Smooth muscle cell of the brain vasculature (primary cell): ENCODE results near the gene FOXN3.
"Not testable (repeated sequence)": the region's sequence is repeated elsewhere in the genome, so short reads cannot be mapped to it uniquely, and the experiment has no call there.

Source experiments
- DNase-seq: peaks from one replicate; pipeline ENCODE4 v3.0.0-alpha.2; 2012; ENCODE audit warnings: low read depth, low spot score

Gene FOXN3

DNA sequence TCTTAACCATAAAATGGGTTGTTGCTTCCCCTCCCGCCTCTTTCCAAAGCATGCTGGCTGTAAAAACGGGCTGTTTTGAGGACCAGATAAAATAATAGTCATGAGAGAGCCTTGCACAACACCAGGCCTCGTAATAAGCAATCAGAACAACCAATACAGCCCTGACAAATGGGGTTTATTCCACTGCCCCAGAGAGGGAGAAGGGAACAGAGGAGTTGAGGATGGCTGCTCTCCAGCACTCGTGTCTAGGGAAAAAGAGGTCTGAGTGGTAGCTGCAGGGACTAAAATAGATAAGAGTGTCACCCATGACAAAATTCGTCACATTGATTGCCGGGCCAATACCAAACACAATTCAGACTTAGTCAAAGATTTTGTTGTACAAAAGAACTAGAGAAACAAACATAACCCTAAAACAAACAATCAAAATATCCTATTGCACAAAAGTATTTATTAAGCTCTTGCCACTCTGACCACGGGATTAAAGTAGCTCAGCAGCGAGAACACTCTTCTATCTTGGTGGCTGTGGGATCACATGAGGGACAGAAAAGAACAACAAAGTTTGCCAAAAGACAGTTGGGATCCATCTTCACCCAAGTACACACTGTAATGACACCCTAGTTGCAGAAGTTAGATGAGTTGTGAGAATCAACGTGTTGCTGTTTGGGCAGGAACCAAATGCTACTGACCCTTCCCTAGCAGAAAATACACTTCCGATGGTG lies 188.0 kb downstream of the FOXN3 start:
- no peak for DNase-seq

- no peak for DNase-seq
Observed at GRCh38 chr14:89227496-89227836, 189.6 kb downstream of the FOXN3 start.

DNA sequence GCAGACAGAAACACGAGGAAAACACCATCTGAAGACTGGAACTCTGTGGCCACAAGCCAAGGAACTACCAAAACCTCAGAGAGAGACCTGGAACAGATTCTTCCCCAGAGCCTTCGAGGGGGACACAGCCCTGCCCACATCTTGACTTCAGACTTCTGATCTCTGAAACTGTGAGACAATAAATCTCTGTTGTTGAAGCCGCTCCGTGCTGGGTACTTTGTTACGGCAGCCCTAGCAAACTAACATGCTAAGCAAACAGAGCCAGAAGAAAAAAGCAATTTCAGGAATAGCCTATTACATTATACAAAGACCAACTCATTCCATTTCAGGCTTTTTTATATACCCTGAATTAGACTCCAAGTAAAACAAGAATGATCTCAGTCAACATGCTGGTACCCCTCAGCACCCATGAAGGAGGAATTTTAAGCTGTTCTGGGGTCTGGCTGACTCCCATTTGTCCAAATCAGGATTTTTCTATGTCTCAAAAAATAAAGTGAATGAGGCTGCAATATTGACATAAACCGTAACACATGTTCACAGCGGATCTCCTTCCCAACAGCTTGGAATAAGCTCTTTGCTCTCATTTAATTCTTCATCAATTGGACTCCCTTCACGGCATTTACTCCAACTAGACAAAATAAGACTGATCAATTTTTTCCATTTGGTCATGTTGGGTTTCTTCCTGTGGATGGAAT lies 190.1 kb downstream of the FOXN3 start:
- no peak for DNase-seq

DNA sequence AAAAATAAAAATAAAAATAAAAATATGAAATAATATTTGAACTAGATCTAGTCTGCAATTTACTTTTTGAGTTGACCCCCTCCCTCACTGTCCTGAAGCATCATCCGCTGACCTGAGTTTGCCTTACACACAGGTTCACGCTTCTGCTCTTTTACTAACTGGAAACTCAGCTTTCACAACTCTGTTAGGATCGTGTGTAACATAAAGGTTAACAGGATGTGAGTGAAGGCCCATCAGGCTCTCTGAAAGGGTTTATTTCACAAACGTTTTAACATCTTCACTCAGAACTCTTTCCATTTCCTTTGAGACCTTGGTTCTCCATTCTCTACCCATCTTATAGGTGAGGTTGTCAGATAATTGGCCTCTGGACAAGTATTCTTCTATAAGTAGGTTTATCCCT lies 191.4 kb downstream of the FOXN3 start:
- DNase-seq, result no peak

DNA sequence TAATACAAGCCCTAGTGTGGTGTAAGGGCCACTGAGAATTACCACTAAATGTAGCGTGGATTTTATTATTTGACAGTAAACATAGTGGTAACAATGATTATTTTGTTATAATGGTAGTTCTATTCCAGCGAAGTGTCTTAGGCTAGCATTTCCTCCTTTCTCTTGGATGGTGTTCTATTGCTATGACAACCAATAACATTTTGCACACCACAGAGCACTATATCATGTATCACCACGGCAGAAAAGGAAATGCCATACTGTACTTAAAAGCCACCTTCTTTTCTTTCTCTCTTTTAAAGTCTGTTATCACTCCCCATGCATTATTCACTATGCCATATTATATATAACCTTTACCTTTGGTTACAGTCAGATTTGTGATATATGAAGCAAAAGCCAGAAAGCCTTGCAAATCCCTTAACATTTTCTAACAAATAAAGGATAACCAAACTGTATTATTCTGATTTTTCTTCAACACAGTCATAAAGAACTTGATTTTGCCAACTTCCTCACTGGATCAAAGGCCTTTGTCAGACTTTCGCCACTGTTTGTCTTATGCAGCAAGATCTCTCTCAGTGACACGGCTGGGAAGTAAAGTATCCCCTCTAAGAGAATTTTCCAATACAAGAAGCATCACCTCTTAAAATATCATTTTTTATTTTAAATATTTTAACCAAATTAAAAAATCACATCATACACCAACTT lies 195.8 kb downstream of the FOXN3 start:
- DNase-seq, result peak; percentile 44

DNA sequence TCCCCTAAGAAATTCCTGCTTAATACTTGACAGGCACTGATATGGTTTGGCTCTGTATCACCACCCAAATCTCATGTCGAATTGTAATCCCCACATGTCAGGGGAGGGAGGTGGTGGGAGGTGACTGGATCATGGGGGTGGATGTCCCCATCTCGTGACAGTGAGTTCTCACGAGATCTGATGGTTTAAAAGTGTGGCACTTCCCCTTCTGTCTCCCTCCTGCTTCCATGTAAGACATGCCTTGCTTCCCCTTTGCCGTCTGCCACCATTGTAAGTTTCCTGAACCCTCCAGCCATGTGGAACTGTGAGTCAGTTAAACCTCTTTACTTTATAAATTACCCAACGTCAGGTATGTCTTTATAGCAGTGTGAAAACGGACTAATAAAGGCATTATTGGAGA lies 198.0 kb downstream of the FOXN3 start:
- no peak for DNase-seq

GRCh38 chr14:89217891-89218290 lies 199.1 kb downstream of the FOXN3 start:
- DNase-seq, result no peak

DNA sequence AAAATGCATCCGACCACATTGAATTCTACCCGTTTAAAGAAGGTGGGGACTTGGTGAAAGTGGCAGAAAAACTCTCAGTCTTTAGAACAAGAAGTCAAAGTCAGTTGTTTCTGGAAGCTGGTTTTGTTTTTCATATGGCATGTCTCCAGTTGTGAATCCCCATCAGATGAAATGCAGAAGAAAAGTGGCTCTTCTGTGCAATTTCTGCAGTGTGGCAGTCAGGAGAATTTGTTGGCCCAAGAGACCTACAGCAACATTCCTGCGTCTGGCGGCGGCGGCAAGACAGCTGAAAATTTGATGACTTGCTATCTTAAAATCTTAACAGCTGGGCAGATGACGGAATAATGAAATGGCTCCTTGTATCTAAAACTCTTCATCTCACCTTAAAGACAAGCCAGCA lies 201.5 kb downstream of the FOXN3 start:
- no peak for DNase-seq

- DNase-seq, result no peak
Observed at GRCh38 chr14:89215114-89215513, 201.9 kb downstream of the FOXN3 start.

DNA sequence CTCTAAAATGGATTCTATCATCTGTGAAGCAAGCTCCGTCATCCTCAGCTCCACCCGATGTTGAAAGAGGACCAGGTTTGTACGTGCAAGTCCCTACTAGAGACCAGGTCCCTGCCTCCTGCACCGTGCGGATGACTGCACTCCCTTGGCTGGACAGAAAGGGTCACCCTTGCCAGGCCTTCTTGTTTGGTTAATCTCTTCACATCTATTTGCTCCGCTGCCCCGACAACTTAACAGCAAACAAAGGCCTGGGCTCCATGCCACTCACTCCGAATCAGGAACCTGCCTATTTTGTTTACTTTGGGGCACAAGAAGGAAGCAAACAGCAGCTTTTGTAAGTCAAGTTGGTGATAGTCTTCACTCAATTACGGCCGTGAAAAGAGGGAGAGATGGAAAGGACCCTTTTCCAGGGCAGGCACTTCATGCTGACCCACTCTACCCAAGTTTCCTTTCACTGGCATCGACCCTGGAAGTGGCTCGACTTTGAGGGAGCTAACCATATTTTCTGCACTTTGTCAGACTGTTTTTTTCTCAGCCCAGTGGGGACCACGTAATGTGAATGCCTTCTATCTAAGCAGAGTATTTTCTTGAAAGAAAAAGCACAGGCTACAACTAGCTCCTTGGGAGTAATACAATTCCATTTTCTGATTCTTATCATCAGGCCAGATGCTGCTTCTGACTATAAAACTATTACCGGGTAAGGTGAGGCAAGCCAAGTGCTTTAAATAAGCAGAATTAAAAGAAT lies 202.6 kb downstream of the FOXN3 start:
- DNase-seq, result no peak

- DNase-seq, result no peak
Observed at GRCh38 chr14:89212386-89213235, 204.4 kb downstream of the FOXN3 start.

DNA sequence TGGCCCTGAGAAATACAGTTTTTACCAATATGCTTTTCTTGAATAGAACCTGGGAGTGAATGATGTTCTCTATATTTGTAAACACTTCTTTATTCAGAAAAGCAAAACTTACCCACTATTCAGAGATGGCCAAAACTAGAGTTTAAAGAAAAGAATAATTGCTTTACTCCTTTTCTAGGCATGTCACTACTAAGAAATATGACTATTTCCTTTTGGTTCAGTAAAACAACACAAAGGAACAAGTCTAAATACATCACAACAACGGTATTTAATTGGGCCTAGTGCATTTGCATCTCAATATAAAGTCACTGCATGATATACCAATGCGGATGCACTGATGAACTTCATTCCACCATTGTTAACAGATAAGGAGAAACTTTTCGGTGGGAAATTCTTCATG lies 207.5 kb downstream of the FOXN3 start:
- no peak for DNase-seq

DNA sequence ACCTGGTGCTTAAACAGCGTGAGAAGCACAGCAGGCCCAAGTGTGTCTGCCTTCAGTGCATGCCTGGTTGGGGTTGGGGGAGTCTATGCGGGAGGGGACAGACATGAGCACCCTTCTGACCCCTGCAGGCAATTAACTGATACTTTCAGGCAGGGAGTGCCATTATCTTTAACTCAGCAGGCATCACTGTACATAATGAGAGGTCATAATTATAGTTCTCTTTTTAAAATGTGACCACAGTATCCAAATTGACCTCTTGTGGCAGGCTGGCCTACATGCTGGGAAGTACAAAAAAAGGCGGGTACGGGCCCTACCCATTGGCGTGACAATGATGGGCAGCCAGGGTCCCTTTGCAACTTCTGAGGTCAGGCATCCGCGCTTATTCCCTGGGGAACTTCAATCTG lies 209.1 kb downstream of the FOXN3 start:
- no peak for DNase-seq

GRCh38 chr14:89206389-89207031 lies 210.5 kb downstream of the FOXN3 start:
- no peak for DNase-seq

DNA sequence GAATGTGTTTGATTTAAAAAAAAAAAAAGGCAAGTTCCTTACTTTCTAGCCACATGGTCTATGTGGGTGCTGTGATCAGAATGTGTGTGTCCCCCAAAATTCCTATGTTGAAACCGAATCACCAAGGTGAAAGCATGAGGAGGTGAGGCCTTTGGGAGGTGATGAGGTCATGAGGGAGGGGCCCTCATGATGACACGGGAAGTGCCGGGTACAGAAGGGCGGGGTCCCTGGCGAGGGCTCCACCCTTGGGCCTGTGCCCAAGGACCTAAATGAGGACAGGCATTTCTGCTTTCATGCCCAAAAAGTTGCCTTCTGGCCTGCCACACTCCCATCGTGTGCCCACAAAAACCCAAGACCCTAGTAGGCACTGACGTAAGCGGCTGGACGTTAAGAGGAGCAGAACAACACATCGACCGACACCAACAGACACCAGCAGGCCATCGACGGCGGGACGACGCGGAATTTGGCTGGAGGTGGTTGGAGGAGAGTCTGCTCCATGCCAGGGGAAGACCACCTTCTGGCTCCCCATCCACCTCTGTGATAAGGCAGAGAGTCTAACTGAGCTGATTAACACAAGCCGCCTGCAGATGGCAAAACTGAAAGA lies 211.8 kb downstream of the FOXN3 start:
- DNase-seq, result no peak

GRCh38 chr14:89202413-89203190 lies 214.4 kb downstream of the FOXN3 start:
- no peak for DNase-seq

- no peak for DNase-seq
Observed at GRCh38 chr14:89201645-89202044, 215.4 kb downstream of the FOXN3 start.

GRCh38 chr14:89199357-89199756 lies 217.7 kb downstream of the FOXN3 start:
- DNase-seq, result not testable (repeated sequence)

GRCh38 chr14:89198544-89199329 lies 218.3 kb downstream of the FOXN3 start:
- no peak for DNase-seq
